ENCODE data around the gene HES7.

GRCh38 chr17:8074554-8074953, 49.4 kb downstream of the HES7 start:
- TF ChIP-seq CREB1 (IDR thresholded peaks at IDR 0.05) (no peak), CREB1 (CRISPR knock-in tag; IDR thresholded peaks at IDR 0.05) (no peak), MECOM (CRISPR knock-in tag; IDR thresholded peaks at IDR 0.05) (no peak), POLR2A (conservative IDR thresholded peaks at IDR 0.05) (no peak), BHLHE40 (IDR thresholded peaks at IDR 0.05; ENCODE audit: low read length) (no peak), SIN3A (IDR thresholded peaks at IDR 0.05; ENCODE audit: borderline replicate concordance in 2 of 2, control insufficient read depth in 1 of 2, low read depth in 2 of 2, low read length in 2 of 2) (no peak), POLR2AphosphoS5 (IDR thresholded peaks at IDR 0.05; ENCODE audit: control insufficient read depth, insufficient read depth, low read depth, low read length) (no peak), MEIS2 (IDR thresholded peaks at IDR 0.05; ENCODE audit: partially characterized antibody) (no peak), ZBTB2 (IDR thresholded peaks at IDR 0.05) (no peak), SRSF9 (IDR thresholded peaks at IDR 0.05; ENCODE audit: borderline replicate concordance, low read depth, low read length) (no peak), EP300 (IDR thresholded peaks at IDR 0.05; ENCODE audit: low read length) (no peak)
- TF ChIP-seq, protein P1, sequence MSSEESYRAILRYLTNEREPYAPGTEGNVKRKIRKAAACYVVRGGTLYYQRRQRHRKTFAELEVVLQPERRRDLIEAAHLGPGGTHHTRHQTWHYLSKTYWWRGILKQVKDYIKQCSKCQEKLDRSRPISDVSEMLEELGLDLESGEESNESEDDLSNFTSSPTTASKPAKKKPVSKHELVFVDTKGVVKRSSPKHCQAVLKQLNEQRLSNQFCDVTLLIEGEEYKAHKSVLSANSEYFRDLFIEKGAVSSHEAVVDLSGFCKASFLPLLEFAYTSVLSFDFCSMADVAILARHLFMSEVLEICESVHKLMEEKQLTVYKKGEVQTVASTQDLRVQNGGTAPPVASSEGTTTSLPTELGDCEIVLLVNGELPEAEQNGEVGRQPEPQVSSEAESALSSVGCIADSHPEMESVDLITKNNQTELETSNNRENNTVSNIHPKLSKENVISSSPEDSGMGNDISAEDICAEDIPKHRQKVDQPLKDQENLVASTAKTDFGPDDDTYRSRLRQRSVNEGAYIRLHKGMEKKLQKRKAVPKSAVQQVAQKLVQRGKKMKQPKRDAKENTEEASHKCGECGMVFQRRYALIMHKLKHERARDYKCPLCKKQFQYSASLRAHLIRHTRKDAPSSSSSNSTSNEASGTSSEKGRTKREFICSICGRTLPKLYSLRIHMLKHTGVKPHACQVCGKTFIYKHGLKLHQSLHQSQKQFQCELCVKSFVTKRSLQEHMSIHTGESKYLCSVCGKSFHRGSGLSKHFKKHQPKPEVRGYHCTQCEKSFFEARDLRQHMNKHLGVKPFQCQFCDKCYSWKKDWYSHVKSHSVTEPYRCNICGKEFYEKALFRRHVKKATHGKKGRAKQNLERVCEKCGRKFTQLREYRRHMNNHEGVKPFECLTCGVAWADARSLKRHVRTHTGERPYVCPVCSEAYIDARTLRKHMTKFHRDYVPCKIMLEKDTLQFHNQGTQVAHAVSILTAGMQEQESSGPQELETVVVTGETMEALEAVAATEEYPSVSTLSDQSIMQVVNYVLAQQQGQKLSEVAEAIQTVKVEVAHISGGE (CRISPR knock-in tag; IDR thresholded peaks at IDR 0.05) = no peak

All from K562 (cell line).